GM12874 (cell line): Measurements from ENCODE around the gene IL1RAP.

Experiments used
- TF ChIP-seq, protein P1 (sequence below): IDR thresholded peaks from 2 replicates; pipeline ENCODE4 v1.5.1; 2011; ENCODE audit warnings: low read depth, mild to moderate bottlenecking, control low read depth, low read length, moderate library complexity; ENCODE audit not compliant: insufficient read depth

The IL1RAP gene

DNA sequence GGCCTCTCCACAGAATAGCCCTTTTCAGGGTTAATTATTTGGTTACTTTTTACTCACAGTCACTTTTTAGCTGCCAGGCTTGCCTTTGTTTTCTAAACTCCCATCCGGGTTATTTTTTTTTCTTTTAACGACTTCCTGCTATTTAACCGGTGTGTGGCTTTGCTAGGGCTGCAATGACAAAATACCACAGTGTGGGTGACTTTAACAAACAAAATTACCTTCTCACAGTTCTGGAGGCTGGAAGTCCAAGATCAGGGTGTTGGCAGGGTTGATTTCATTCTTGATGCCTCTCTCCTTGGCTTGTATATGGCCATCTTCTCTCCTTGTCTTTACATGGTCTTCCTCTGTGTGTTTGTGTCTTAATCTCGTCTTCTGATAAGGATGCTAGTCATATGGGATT lies 91.5 kb downstream of the IL1RAP start:
- TF ChIP-seq, protein P1, sequence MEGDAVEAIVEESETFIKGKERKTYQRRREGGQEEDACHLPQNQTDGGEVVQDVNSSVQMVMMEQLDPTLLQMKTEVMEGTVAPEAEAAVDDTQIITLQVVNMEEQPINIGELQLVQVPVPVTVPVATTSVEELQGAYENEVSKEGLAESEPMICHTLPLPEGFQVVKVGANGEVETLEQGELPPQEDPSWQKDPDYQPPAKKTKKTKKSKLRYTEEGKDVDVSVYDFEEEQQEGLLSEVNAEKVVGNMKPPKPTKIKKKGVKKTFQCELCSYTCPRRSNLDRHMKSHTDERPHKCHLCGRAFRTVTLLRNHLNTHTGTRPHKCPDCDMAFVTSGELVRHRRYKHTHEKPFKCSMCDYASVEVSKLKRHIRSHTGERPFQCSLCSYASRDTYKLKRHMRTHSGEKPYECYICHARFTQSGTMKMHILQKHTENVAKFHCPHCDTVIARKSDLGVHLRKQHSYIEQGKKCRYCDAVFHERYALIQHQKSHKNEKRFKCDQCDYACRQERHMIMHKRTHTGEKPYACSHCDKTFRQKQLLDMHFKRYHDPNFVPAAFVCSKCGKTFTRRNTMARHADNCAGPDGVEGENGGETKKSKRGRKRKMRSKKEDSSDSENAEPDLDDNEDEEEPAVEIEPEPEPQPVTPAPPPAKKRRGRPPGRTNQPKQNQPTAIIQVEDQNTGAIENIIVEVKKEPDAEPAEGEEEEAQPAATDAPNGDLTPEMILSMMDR: no peak

GRCh38 chr3:190606596-190606995 lies 92.7 kb downstream of the IL1RAP start:
- TF ChIP-seq, protein P1: no peak

DNA sequence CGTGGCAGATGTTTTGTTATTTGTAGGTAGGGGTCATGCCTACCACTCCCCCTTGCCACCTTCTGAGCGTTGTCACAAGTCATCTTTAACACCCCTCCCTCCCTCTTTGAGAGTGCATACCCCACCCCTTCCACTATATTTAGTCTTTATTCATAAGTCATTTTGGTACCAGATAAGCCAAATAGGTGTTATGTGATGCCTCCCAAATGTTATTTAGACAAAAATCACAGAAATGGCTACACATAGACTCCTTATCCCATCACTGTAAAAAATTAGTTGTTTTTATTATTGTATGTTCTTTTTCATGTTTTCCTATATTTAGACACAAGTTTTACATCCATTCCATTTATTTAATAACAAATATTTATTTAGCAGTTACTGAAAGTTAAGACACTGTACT lies 93.1 kb downstream of the IL1RAP start:
- TF ChIP-seq, protein P1: no peak

- TF ChIP-seq, protein P1: no peak
Observed at GRCh38 chr3:190608850-190609589, 95.1 kb downstream of the IL1RAP start.

DNA sequence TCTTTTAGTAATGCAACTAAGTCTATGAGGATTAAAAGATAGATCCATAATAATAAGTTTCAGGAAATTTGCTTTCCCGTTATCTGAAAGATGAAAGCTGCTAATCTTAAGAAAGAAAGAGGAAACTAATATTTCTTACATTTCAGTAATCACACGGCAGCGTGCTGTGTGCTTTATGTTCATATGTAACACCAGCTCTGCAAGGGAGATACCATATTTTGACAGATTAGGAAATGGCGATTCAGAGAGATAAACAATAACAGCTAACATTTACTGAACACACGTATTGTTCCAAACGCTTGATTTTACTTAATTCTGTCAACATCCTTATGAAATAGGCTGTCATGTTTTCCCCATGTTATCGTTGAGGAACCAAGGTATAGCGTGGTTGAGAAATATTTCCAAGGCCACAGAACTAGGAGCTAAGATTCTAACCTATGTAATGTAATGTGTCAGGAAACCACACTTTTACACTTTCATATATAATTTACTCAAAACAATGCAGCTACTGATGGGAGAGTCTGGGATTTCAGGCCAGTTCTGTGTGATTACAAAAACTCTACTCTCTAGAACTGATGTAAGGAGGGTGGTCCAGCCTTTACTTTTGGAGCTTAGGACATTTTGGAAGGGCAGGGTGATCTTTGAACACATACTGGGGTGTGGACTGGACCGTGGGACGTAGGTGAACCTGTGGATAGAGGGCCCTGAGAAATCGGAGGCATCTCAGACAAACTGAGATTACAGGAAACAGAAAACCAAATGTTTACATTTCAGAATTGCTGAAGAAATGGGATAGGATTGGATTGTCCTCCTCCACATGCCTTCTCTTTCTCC lies 100.6 kb downstream of the IL1RAP start:
- TF ChIP-seq, protein P1: no peak

DNA sequence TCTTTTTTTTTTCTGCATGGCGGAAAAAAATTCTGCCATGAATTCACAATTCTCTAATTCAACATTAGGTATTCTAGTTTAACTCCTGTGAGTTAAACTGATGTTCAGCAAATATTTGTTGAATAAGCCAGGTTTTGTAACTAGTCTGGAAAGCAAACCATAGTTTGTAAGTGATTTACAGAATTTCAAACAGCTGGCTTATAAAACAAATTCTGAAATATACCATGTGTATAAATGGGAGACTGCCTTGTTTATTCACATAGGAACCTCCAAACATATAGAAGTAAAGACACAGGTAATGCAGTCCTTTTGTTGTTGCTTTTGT lies 101.1 kb downstream of the IL1RAP start:
- TF ChIP-seq, protein P1: no peak

DNA sequence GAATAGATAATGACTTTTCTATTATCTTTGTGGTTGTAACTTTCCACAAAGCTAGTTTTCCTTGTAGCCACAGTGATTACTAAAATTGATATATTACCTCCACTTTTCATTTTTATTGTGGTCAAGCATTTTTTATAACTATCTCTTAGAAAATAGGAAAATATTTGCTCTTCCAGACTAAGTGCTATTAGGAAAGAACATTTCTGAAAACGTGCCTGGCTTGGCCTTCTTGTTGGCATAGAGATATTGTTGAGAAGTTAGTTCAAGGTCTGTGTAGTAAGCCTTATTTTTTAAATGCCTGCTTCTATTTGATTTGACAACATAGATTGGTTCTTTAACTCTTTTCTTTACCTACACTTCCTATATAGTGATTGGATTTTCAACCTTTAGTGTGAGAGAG lies 101.7 kb downstream of the IL1RAP start:
- TF ChIP-seq, protein P1: no peak
